ENCODE measurements around the gene ANO4.

Gene ANO4

GRCh38 chr12:100953677-100954076, 159.1 kb downstream of the ANO4 start:
- Histone ChIP-seq H3K9me3 (replicated peaks; ENCODE audit: insufficient read depth, low read length) (no peaks in the 10 kb centered on the region), H3K4me3 (ENCODE audit: low read length) (no peak overlapping the region), H3F3A (ENCODE audit: insufficient read depth, low read length) (no peaks in the 10 kb centered on the region; the same call in none of the 2 replicates), H3K4me1 (ENCODE audit: low read length) (peaks cover 35% of the 10 kb centered on the region), H3K27ac (ENCODE audit: low read length) (no peak overlapping the region), H3K4me2 (ENCODE audit: low read depth, low read length) (peak overlapping the region; percentile 14; the same call in 1 of the 2 replicates), H3K36me3 (replicated peaks; ENCODE audit: insufficient read depth, low read length) (no peaks in the 10 kb centered on the region), H3K79me2 (ENCODE audit: low read length) (no peaks in the 10 kb centered on the region), H3K9ac (ENCODE audit: low read length) (no peak overlapping the region), H3K9me2 (replicated peaks; ENCODE audit: insufficient read depth, low read length) (no peaks in the 10 kb centered on the region), H4K20me1 (ENCODE audit: insufficient read depth, low read length) (no peaks in the 10 kb centered on the region), H2AFZ (ENCODE audit: low read length) (no peak overlapping the region), H3K27me3 (replicated peaks; ENCODE audit: insufficient read depth, low read length) (no peaks in the 10 kb centered on the region)
- DNase-seq, result no peak
- TF ChIP-seq CTCF (IDR thresholded peaks at IDR 0.05; ENCODE audit: low read length) (no peak), EZH2phosphoT487 (IDR thresholded peaks at IDR 0.05; ENCODE audit: low read length) (no peak), EZH2 (optimal IDR thresholded peaks at IDR 0.05; ENCODE audit: low read depth, low read length) (no peak)

GRCh38 chr12:100954118-100954517, 159.5 kb downstream of the ANO4 start:
- no peaks in the 10 kb centered on the region; the same call in none of the 2 replicates for H3F3A ChIP-seq (ENCODE audit: insufficient read depth, low read length)
- H3K9me2 ChIP-seq (replicated peaks; ENCODE audit: insufficient read depth, low read length), result no peaks in the 10 kb centered on the region
- TF ChIP-seq CTCF (IDR thresholded peaks at IDR 0.05; ENCODE audit: low read length), result no peak
- no peak for TF ChIP-seq EZH2phosphoT487 (IDR thresholded peaks at IDR 0.05; ENCODE audit: low read length)
- no peak for TF ChIP-seq EZH2 (optimal IDR thresholded peaks at IDR 0.05; ENCODE audit: low read depth, low read length)
- H3K9ac ChIP-seq (ENCODE audit: low read length), result no peak overlapping the region
- peaks cover 35% of the 10 kb centered on the region for H3K4me1 ChIP-seq (ENCODE audit: low read length)
- H3K79me2 ChIP-seq (ENCODE audit: low read length), result no peaks in the 10 kb centered on the region
- H2AFZ ChIP-seq (ENCODE audit: low read length), result no peak overlapping the region
- no peaks in the 10 kb centered on the region for H3K27me3 ChIP-seq (replicated peaks; ENCODE audit: insufficient read depth, low read length)
- H3K4me3 ChIP-seq (ENCODE audit: low read length), result no peak overlapping the region
- H3K27ac ChIP-seq (ENCODE audit: low read length), result no peak overlapping the region
- H3K9me3 ChIP-seq (replicated peaks; ENCODE audit: insufficient read depth, low read length), result no peaks in the 10 kb centered on the region
- H4K20me1 ChIP-seq (ENCODE audit: insufficient read depth, low read length), result no peaks in the 10 kb centered on the region
- H3K36me3 ChIP-seq (replicated peaks; ENCODE audit: insufficient read depth, low read length), result no peaks in the 10 kb centered on the region
- H3K4me2 ChIP-seq (ENCODE audit: low read depth, low read length), result no peak overlapping the region
- no peak for DNase-seq

- Histone ChIP-seq H3K9me3 (replicated peaks; ENCODE audit: insufficient read depth, low read length) (no peaks in the 10 kb centered on the region), H3F3A (ENCODE audit: insufficient read depth, low read length) (no peaks in the 10 kb centered on the region; the same call in none of the 2 replicates), H3K9me2 (replicated peaks; ENCODE audit: insufficient read depth, low read length) (no peaks in the 10 kb centered on the region), H2AFZ (ENCODE audit: low read length) (no peak overlapping the region), H3K79me2 (ENCODE audit: low read length) (no peaks in the 10 kb centered on the region), H3K9ac (ENCODE audit: low read length) (no peak overlapping the region), H3K36me3 (replicated peaks; ENCODE audit: insufficient read depth, low read length) (no peaks in the 10 kb centered on the region), H3K27me3 (replicated peaks; ENCODE audit: insufficient read depth, low read length) (no peaks in the 10 kb centered on the region), H3K4me2 (ENCODE audit: low read depth, low read length) (no peak overlapping the region), H3K4me3 (ENCODE audit: low read length) (no peak overlapping the region), H3K4me1 (ENCODE audit: low read length) (peaks cover 35% of the 10 kb centered on the region), H3K27ac (ENCODE audit: low read length) (no peak overlapping the region), H4K20me1 (ENCODE audit: insufficient read depth, low read length) (no peaks in the 10 kb centered on the region)
- no peak for TF ChIP-seq EZH2 (optimal IDR thresholded peaks at IDR 0.05; ENCODE audit: low read depth, low read length)
- no peak for TF ChIP-seq CTCF (IDR thresholded peaks at IDR 0.05; ENCODE audit: low read length)
- TF ChIP-seq EZH2phosphoT487 (IDR thresholded peaks at IDR 0.05; ENCODE audit: low read length), result no peak
- no peak for DNase-seq
Observed at GRCh38 chr12:100955139-100955538, 160.6 kb downstream of the ANO4 start.
